ENCODE results near the gene AACS. TPM values are rescaled to one million over a fixed set of nuclear protein-coding genes. Genes with fewer than 3 reads are reported as not detected.
"Not testable (repeated sequence)": the region's sequence is repeated elsewhere in the genome, so short reads cannot be mapped to it uniquely, and the experiment has no call there.

Gene AACS
- total RNA-seq, 4 donors from 2014 or later: 38.0 to 53.3 (median 44.3) TPM

DNA sequence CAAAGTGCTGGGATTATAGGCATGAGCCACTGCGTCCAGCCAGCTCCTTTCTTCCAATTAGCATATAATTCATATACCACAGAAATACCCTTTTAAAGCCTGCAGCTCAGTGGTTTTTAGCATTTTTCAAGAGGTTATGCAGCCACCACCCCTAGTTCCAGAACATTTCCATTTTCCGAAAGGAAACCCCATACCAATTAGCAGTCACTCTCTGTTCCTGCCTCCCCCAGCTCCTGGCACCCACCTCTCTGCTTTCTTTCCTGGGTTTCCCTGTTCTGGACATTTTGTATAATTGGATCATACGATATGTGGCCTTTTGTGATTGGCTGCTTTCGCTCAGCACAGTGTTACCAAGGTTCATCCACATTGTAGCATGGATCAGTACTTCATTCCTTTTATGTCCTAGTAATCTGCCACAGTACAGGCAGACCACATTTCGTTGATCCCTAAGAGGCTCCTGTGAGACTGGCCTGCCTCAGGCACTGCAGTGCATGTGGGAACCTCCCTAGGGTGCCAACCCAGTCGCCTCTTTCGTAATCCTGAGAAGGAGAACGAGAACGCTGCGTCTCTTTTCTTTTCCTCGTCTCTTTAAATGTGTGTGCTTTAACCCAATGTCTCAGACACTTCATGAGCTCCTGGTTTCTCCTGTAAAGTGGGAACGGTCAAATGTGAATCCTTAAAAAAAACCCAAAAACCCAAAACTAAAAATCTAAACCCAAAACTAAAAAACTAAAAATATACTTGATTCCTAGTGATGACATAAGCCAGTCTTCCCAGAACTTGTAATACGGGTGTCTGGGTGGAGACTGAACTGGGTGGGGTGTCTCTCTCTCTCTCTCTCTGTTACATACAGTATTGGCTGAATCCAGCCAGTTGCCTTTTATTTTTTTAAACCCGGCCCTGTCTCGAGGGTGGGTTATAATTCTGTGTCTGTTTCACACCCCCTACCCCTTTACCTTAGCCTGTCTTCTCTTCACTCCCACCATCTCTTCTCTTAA lies 14.7 kb downstream of the AACS start:
- DNase-seq: no peak
- H3K36me3 ChIP-seq: peaks cover 0 to 77% (median 4%) of the 10 kb centered on the region in 3 donors
- H3K4me1 ChIP-seq: peaks cover 9 to 32% (median 10%) of the 10 kb centered on the region in 3 donors
- 35 to 54% methylated on average over 14 to 15 of the region's 15 CpGs for WGBS, 2 donors
- intact Hi-C loops (cut with DNase I): no loop called here
- no peaks in the 10 kb centered on the region for H3K9me3 ChIP-seq
- no peak for TF ChIP-seq POLR2A (IDR thresholded peaks at IDR 0.05)
- no peak for TF ChIP-seq CTCF (IDR thresholded peaks at IDR 0.05)
- peak overlapping the region in 2 of 4 donors; percentile 18 to 39 for H3K4me3 ChIP-seq
- no peaks in the 10 kb centered on the region for H3K27me3 ChIP-seq
- peak overlapping the region; percentile 76 to 92 (median 88) for H3K27ac ChIP-seq

DNA sequence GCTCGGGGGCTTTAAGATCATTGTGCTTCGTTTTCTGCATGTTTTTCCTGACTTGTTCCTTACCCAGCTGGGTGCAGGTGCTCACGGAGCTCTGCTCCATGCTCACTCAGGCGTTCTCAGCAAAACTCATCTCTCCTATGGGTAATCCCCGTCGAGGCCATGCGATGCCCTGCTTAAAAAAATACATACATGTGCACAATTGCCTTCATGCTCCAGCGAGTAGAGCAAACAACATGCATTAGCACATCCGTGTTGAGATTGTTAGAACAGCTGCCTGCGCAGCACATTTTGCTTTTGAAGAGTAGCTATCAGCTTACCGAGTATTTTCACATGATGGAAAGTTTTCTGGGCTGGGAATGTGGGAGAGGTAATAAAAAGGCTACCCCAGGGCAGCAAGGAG lies 16.2 kb downstream of the AACS start:
- H3K9me3 ChIP-seq: no peaks in the 10 kb centered on the region
- H3K4me1 ChIP-seq: peaks cover 9 to 32% (median 10%) of the 10 kb centered on the region in 3 donors
- intact Hi-C loops (cut with DNase I): no loop called here
- peaks cover 0 to 77% (median 7%) of the 10 kb centered on the region in 3 donors for H3K36me3 ChIP-seq
- no peaks in the 10 kb centered on the region for H3K27me3 ChIP-seq
- no peak for DNase-seq
- TF ChIP-seq POLR2A (IDR thresholded peaks at IDR 0.05) (no peak), CTCF (IDR thresholded peaks at IDR 0.05) (no peak)
- H3K27ac ChIP-seq: peak overlapping the region; percentile 63 to 92 (median 82)
- peak overlapping the region in 1 of 4 donors; percentile 10 for H3K4me3 ChIP-seq
- 35 to 56% methylated on average over 11 of the region's 11 CpGs for WGBS, 2 donors

DNA sequence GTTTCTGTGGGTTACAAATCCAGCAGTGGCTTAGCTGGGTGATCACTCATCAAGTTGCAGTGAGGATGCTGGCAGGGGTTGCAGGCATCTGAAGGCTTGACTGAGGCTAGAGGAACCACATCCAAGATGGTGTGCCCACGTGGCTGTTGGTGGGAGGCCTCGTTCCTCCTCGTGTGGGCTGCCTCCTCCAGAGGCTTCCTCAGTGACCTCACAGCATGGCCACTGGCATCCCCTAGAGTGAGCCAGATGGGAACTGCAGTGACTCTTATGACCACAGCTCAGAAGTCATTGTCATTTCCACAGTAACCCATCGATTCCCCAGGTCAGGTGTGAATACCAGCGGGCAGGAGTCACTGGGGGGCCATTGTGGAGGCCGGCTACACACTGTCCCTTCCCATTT lies 17.8 kb downstream of the AACS start:
- Histone ChIP-seq H3K27ac (no peak overlapping the region), H3K36me3 (peaks cover 0 to 77% (median 10%) of the 10 kb centered on the region in 3 donors), H3K27me3 (no peaks in the 10 kb centered on the region), H3K4me1 (peaks cover 9 to 32% (median 10%) of the 10 kb centered on the region in 3 donors), H3K9me3 (no peaks in the 10 kb centered on the region), H3K4me3 (no peak overlapping the region)
- TF ChIP-seq CTCF (IDR thresholded peaks at IDR 0.05) (no peak), POLR2A (IDR thresholded peaks at IDR 0.05) (no peak)
- no peak for DNase-seq
- WGBS, 2 donors: 89 to 93% methylated on average over 3 to 5 of the region's 6 CpGs
- intact Hi-C loops (cut with DNase I): no loop called here

- H3K4me3 ChIP-seq; H3K9me3 ChIP-seq; DNase-seq; H3K27ac ChIP-seq; H3K27me3 ChIP-seq; intact Hi-C loops (cut with DNase I): not testable (repeated sequence)
- Histone ChIP-seq H3K36me3 (peaks cover 6 to 93% (median 10%) of the 10 kb centered on the region in 3 donors), H3K4me1 (peaks cover under 1 to 16% (median 11%) of the 10 kb centered on the region in 3 donors)
- WGBS, 2 donors: 81 to 91% methylated on average over 4 to 6 of the region's 6 CpGs
Measured at GRCh38 chr12:125088199-125088598, 23.0 kb downstream of the AACS start.

DNA sequence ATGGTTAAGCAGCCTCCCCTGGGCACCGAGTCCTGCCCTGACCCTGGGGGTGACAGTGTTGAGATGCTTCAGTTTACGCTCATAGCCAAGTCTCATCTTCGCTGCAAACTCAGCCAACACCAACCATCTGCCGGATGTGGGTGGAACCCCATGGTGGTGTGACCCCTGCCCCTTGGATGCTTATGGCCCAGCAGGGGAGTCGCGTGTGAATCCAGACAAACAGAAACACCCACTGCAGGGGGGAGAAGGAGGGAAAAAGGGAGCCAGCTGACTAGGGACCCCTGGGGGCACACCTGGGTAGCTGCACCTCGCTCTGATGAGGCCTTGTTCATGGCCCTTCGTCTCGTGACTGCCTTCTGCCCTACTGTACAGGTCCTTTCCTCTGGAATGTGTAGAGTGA lies 23.8 kb downstream of the AACS start:
- TF ChIP-seq POLR2A (IDR thresholded peaks at IDR 0.05) (no peak), CTCF (IDR thresholded peaks at IDR 0.05) (no peak)
- Histone ChIP-seq H3K9me3 (no peaks in the 10 kb centered on the region), H3K27ac (no peak overlapping the region), H3K4me3 (no peak overlapping the region), H3K27me3 (no peaks in the 10 kb centered on the region), H3K4me1 (peaks cover 4 to 24% (median 15%) of the 10 kb centered on the region in 3 donors), H3K36me3 (peaks cover 6 to 91% (median 10%) of the 10 kb centered on the region in 3 donors)
- no peak for DNase-seq
- WGBS, 2 donors: 93 to 95% methylated on average over 3 to 4 of the region's 9 CpGs
- intact Hi-C loops (cut with DNase I): no loop called here

Measured in esophagus squamous epithelium (tissue), 5 donors.